Uterus (tissue), 4 donors: Measurements from ENCODE around the gene H6PD. TPM values are rescaled to one million over a fixed set of nuclear protein-coding genes. Genes with fewer than 3 reads are reported as not detected.
A peak's percentile ranks its signal among the peaks of the same experiment; 100 is the strongest.

ENCODE experiments used
- DNase-seq, 2 donors: peaks; one replicate each; pipeline ENCODE4 v3.0.0-alpha.2; 2019 to 2020
- H3K27ac ChIP-seq, 2 donors: fragments of 200-600 bp; sonication (generic); 1 replicate in 1 of 2; 2 replicates in 1 of 2; pipeline ENCODE4 v1.5.1; 2016 to 2018
- H3K27me3 ChIP-seq, 2 donors: fragments of 200-600 bp; sonication (generic); one replicate each; pipeline ENCODE4 v1.5.1; 2018 to 2019; ENCODE audit warnings: control low read depth in 1 of 2
- H3K36me3 ChIP-seq, 2 donors: fragments of 200-600 bp; sonication (generic); one replicate each; pipeline ENCODE4 v1.5.1; 2019; ENCODE audit warnings: control low read depth in 1 of 2
- H3K4me1 ChIP-seq, 2 donors: fragments of 200-600 bp; sonication (generic); one replicate each; pipeline ENCODE4 v1.5.1; 2018 to 2019; ENCODE audit warnings: control low read depth in 1 of 2
- H3K4me3 ChIP-seq, 2 donors: fragments of 200-600 bp; sonication (generic); 1 replicate in 1 of 2; 2 replicates in 1 of 2; pipeline ENCODE4 v1.5.1; 2018 to 2019; ENCODE audit warnings: mild to moderate bottlenecking in 1 of 2
- H3K9me3 ChIP-seq, 2 donors: fragments of 200-600 bp; sonication (generic); one replicate each; pipeline ENCODE4 v1.5.1; 2019; ENCODE audit warnings: control low read depth in 1 of 2
- POLR2A ChIP-seq, 2 donors: fragments of 450-650 bp; IDR thresholded peaks; one replicate each; pipeline ENCODE4 v1.6.1; 2016; ENCODE audit warnings: antibody characterized with exemption in 2 of 2, mild to moderate bottlenecking in 1 of 2, moderate library complexity in 1 of 2
- intact Hi-C: fragments of 100-400 bp; cut with DNase I; formaldehyde crosslinking; loops from one replicate; pipeline ENCODE4 v1.15.1; 2023; ENCODE audit warnings: low total_unique reads
- total RNA-seq, 4 donors: library from RNA; depleted of rRNA in 3 of 4; stranded (reverse); fragments of >200 nt in 3 of 4; gene quantifications; one replicate each; pipeline versions ENCODE4 v1.1.0 to v1.2.4, GENCODE V29; 2014 to 2023
- TF ChIP-seq, protein P1 (sequence below), 4 experiments: fragments of 200-600 bp in 2 of 4; fragments of 450-650 bp in 2 of 4; sonication (generic) in 2 of 4; IDR thresholded peaks; one replicate each; pipeline ENCODE4 v1.5.1; 2016 to 2019; ENCODE audit warnings: antibody characterized with exemption in 4 of 4, mild to moderate bottlenecking in 2 of 4, moderate library complexity in 1 of 4
- donor health status: DM: yes; HTN: yes; CAD: no.

The H6PD gene
- total RNA-seq, 4 donors from 2014 or later, result 28.4 to 107 (median 49.7) TPM

DNA sequence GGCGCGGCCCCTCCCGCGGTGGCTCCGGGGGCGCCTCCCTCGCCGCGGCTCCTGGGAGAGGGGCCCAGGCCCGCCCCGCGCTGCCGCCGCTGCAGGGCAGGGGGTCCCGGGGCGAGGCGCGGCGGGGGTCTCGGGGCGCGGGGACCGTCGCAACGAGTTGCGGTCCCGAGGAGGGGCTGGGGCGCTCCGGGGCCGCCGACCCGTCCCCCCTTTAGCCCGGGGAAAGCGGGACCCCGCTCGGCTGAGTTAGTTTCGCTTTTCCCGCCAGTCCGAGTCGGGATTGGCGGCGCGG lies 58.6 kb downstream of the H6PD start:
- H3K36me3 ChIP-seq, result no peaks in the 10 kb centered on the region
- peak overlapping the region; percentile 88 to 94 for H3K4me3 ChIP-seq
- H3K9me3 ChIP-seq, result peaks cover 0 to 9% of the 10 kb centered on the region in 2 donors
- peak overlapping the region; percentile 95 for H3K27ac ChIP-seq
- DNase-seq, result no peak
- no peaks in the 10 kb centered on the region for H3K27me3 ChIP-seq
- intact Hi-C loops, result no loop called here
- no peak for TF ChIP-seq POLR2A (IDR thresholded peaks at IDR 0.05)
- TF ChIP-seq, protein P1, sequence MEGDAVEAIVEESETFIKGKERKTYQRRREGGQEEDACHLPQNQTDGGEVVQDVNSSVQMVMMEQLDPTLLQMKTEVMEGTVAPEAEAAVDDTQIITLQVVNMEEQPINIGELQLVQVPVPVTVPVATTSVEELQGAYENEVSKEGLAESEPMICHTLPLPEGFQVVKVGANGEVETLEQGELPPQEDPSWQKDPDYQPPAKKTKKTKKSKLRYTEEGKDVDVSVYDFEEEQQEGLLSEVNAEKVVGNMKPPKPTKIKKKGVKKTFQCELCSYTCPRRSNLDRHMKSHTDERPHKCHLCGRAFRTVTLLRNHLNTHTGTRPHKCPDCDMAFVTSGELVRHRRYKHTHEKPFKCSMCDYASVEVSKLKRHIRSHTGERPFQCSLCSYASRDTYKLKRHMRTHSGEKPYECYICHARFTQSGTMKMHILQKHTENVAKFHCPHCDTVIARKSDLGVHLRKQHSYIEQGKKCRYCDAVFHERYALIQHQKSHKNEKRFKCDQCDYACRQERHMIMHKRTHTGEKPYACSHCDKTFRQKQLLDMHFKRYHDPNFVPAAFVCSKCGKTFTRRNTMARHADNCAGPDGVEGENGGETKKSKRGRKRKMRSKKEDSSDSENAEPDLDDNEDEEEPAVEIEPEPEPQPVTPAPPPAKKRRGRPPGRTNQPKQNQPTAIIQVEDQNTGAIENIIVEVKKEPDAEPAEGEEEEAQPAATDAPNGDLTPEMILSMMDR (IDR thresholded peaks at IDR 0.05), result no peak
- H3K4me1 ChIP-seq, result peaks cover 0 to 20% of the 10 kb centered on the region in 2 donors

DNA sequence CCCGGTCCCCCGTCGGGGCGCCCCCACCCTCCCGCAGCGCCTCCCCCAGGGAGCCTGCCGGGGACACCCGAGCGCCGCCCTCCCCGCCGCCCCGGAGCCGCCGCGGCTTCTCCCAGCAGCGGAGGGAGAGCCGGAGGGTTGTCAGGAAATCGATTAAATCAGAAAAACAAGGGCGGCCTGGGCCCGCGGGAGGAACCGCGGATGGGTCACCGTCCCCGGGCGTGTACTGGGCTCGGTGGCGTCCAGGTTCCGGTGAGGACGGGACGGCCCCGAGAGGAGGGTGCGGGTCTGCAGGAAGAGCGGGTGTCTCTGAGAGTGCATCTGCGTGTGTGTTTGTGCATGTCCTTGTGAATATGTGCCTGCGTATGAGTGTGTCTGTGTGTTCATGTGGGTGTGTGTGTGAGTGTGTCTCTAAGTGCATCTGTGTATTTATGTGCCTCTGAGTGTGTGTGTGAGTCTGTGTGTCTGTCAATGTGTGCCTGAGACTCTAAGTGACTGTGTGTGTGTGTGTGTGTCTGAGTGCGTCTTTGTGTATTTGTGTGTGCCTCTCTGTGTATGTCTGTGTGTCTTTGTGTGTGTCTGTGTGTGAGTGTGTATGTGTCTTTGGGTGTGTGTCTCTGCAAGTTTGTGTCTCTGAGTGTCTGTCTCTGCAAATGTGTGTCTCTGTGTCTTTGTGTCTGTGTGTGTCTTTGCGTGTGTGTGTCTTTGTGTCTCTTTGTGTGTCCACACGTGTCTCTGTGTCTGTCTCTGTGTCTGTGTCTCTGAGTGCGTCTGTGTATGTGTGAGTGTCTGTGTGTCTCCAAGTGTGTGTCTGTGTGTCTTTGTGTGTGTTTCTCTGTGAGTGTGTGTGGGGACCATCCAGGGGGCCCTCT lies 59.2 kb downstream of the H6PD start:
- H3K4me1 ChIP-seq, result peaks cover 0 to 20% of the 10 kb centered on the region in 2 donors
- peaks cover 0 to 3% of the 10 kb centered on the region in 2 donors for H3K9me3 ChIP-seq
- peak overlapping the region; percentile 95 for H3K27ac ChIP-seq
- intact Hi-C loops, result no loop called here
- no peaks in the 10 kb centered on the region for H3K36me3 ChIP-seq
- TF ChIP-seq, protein P1 (IDR thresholded peaks at IDR 0.05), result no peak
- TF ChIP-seq POLR2A (IDR thresholded peaks at IDR 0.05), result peak in 1 of 2 donors; percentile 7
- DNase-seq, result no peak
- peak overlapping the region; percentile 88 to 94 for H3K4me3 ChIP-seq
- H3K27me3 ChIP-seq, result no peaks in the 10 kb centered on the region

DNA sequence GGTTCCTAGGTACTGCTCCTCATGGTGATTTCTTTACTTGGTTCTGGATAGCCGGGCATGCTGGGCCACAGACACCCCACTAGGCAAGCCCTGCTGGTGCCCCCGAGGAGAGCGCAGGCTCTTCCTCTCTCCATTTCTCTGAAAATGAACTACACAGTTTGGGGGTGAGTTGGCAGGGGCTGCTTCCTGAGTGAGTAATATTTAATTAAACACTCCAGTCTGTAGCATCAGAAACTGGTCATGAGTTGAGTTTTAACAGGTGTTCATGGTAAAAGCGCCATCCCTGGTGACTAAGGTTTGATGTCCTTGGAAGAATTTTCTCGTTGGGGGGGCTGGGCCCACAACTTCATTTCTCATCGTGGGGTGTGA lies 59.8 kb downstream of the H6PD start:
- peak in 1 of 2 donors; percentile 52 for DNase-seq
- Histone ChIP-seq H3K4me3 (peak overlapping the region; percentile 88 to 94), H3K27ac (peak overlapping the region; percentile 95), H3K4me1 (peaks cover 0 to 20% of the 10 kb centered on the region in 2 donors), H3K9me3 (no peaks in the 10 kb centered on the region), H3K36me3 (no peaks in the 10 kb centered on the region), H3K27me3 (no peaks in the 10 kb centered on the region)
- intact Hi-C loops, result no loop called here
- TF ChIP-seq POLR2A (IDR thresholded peaks at IDR 0.05), result peak in 1 of 2 donors; percentile 6
- TF ChIP-seq, protein P1 (IDR thresholded peaks at IDR 0.05), result peak in 1 of 4 experiments; percentile 18

DNA sequence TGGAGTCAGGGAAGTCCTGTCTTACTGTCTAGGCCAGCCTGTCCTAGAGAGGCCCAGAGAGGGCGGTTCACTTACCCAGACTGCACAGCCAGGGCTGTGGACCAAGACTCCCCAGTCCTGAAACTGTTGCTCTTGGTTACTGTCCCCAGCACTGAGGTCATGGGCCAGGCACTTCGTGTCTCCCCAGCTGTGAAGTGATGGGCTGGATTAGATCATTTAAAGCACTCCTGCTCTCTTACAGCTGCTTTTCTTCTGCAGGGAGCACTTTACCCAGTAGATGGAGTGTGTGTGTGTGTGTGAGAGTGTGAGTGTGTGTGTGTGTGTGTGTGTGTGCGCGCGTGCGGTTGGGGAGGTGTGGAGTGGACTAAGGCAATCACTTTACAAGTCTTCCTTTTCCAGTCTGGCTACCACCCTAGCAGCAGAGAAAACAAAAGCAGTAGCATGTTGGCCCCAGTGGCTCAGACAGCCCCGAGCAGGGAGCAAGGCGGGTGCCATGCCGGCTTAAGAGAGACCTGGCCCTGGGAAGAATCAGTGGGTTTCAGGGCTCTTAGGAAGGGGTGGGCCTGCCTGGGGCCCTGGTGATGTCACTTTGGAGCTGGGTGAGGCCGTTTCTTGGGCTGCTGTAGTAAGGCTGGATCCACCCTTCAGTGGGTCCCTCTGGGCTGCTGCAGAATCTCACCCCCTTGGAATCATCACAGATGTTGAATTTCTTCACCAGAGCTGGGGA lies 60.5 kb downstream of the H6PD start:
- peak overlapping the region; percentile 88 to 94 for H3K4me3 ChIP-seq
- H3K36me3 ChIP-seq, result no peaks in the 10 kb centered on the region
- intact Hi-C loops, result no loop called here
- H3K27ac ChIP-seq, result peak overlapping the region; percentile 95
- DNase-seq, result no peak
- no peak for TF ChIP-seq POLR2A (IDR thresholded peaks at IDR 0.05)
- TF ChIP-seq, protein P1 (IDR thresholded peaks at IDR 0.05), result peak in 2 of 4 experiments; percentile 9 to 31
- H3K4me1 ChIP-seq, result peaks cover 0 to 20% of the 10 kb centered on the region in 2 donors
- no peaks in the 10 kb centered on the region for H3K9me3 ChIP-seq
- H3K27me3 ChIP-seq, result no peaks in the 10 kb centered on the region

DNA sequence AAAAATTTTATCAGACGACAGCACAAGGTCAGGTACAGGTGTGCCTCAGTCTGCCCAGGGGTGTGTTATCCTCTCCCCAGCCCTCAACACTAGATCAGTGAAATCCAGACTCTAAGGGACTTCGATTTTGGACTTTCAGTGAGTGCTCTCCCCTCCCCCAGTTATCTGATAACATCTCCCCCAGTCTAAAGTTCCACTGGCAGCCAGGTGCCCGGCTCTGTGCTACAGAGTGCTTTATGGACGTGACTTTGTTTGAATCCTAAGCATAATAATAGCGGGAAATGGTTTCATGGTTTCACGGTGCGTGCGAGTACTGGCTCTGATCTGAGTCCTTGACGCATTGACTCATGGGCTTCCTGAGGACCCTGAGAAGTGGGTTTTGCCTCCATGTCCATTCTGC lies 61.3 kb downstream of the H6PD start:
- Histone ChIP-seq H3K36me3 (no peaks in the 10 kb centered on the region), H3K27ac (peak overlapping the region in 1 of 2 donors; percentile 95), H3K4me1 (peaks cover 0 to 20% of the 10 kb centered on the region in 2 donors), H3K9me3 (no peaks in the 10 kb centered on the region), H3K27me3 (no peaks in the 10 kb centered on the region), H3K4me3 (peak overlapping the region in 1 of 2 donors; percentile 94)
- no peak for DNase-seq
- TF ChIP-seq, protein P1 (IDR thresholded peaks at IDR 0.05), result no peak
- TF ChIP-seq POLR2A (IDR thresholded peaks at IDR 0.05), result no peak
- intact Hi-C loops, result no loop called here
